CD1c-positive myeloid dendritic cell (primary cell): ENCODE data around the gene DLGAP4.
"Not testable (repeated sequence)": the region's sequence is repeated elsewhere in the genome, so short reads cannot be mapped to it uniquely, and the experiment has no call there.

Experiments used
- DNase-seq: peaks from one replicate; pipeline ENCODE4 v3.0.0-alpha.2; 2016; ENCODE audit errors: extremely low spot score

DLGAP4 gene

DNA sequence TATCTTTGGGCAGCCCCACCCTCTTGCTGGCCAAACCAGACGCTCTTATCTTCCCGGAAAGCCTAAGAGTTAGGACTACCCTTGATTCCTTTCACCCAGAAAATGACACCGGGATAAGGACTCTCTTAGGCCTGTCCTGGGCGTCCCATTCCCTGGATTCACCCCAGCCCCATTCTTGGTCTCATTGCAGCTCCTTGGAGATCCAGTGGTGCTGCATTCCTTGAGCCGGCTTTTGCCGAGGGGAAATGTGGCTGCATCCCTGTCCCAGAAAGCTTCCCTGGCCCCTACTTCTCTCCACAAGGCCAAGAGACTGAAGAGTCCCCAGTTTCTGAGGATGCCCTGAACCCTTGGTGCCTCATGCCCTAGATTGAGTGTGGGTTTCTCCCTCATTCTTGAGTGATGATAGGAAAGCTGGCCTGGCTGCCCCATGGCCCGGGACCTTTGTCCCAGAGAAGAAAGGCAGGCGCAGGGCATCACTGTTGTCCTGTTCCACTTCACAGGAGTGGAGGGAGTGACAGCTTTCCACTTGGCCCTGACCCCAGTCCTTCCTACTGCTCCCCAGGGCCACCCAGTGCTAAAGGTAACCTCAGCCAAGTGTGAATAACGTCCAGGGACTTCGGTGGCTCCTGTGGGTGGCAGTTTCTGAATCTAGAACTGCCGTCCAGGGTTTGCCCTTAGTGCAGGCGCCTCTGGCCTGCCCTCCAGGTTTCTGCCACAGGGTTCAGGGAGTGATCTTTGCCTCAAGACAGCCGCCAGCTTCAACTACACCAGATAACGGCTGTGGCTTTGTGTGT lies 192.4 kb downstream of the DLGAP4 start:
- no peak for DNase-seq

DNA sequence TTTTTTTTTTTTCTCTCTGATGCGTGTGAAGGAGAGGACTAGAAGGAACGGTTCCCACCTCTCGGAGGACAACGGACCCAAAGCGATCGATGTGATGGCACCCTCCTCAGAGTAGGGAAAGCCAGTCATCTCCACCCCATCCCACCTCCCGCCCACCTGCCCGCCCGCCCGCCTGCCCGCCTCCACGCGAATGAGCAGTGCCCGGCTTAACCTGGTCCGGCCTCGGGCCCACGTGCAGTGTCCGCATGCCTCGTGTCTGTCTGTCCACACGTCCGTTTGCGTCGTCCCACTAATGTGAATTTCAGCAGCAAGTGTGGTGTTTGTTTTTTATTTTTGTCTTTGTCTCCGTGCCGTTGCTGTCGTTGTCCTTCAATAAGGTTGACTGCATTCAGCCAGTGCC lies 193.1 kb downstream of the DLGAP4 start:
- no peak for DNase-seq

DNA sequence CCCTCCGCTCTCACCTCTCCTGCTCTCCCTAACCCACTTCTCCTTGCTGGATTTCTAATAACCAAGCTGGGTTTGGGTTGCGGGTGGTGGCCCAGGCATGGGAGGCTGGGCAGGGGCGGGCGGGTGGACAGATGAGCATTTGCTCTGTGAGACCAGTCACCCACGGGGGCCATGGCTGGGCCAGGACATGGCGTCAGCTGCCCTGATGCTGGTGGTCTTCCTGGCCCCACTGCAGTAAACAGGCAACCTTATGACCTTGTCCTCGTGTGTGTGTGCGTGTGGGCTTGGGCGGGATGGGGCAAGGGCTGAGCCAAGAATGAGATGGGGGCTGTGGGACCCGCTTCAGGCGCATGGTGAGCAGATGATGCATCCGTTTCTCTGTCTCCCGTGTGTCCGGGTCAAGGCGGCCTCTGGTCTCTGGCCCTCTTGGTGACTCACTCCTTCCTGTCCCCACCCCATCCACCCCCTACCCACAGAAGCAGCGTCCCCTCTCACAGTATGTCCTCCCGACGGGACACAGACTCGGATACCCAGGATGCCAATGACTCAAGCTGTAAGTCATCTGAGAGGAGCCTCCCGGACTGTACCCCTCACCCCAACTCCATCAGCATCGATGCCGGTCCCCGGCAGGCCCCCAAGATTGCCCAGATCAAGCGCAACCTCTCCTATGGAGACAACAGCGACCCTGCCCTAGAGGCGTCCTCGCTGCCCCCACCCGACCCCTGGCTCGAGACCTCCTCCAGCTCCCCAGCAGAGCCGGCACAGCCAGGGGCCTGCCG lies 193.8 kb downstream of the DLGAP4 start:
- DNase-seq: no peak

DNA sequence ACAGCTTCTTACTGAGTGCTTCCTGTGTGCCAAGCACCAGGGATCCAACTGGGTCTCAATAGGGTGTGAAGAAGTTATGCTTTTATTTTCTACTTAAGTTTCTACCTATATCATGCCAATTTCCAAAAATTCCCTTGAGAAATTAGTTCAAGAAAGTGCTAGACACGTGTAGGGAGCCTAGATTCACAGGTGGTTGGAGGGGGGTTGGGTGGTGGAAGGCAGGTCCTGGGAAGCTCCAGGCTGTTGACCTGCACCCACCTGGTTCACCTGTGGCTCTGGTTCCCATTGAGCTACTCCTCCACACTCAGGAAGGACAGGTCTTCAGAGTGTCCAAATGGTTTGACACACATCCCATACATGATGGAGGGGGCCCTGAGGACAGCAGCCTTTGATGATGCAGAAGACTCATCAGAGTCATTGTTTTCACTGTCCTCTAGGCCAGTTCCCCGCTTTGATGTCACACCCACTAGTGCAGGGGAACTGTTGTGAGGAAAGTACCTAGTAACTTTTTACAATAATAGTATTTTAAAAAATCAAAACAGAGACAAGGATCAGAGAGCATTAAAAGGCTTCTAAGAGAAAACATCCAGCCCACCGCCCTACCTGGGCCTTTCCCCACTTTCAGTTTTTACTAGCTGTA lies 195.3 kb downstream of the DLGAP4 start:
- no peak for DNase-seq

DNA sequence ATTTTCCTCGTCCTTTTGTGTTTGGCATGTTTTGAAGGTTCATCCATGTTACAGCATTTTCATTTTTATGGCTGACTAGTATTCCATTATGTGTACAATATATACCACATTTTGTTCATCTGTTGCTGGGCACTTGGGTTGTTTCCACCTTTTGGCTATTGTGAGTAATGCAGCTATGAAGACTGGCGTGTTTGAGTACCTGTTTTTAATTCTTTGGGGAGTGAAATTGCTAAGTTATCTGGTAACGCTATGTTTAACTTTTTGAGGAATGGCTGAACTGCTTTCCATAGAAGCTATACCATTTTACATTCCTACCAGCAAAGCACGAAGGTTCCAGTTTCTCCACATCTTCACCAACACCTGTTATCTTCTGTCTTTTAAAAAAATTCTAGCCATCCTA lies 198.2 kb downstream of the DLGAP4 start:
- no peak for DNase-seq

DNA sequence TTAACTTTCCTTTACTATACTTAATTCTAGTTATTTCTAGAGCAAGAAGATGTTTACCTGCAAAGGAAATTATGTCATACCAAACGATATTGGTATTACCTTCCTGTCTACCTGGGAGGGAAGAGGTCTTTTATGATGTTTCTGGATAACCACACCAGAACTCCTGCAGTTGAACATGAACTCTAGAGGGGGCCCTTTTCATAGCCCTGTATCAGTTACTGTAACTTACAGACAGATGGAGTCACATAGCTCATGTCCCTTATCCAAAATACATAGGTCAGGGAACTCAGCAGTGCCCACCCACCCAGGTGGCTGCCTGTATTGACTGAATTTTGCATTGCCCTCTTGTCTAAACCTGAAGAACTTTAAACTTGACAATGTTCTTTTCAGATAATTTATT lies 200.1 kb downstream of the DLGAP4 start:
- peak; percentile 12 for DNase-seq

DNA sequence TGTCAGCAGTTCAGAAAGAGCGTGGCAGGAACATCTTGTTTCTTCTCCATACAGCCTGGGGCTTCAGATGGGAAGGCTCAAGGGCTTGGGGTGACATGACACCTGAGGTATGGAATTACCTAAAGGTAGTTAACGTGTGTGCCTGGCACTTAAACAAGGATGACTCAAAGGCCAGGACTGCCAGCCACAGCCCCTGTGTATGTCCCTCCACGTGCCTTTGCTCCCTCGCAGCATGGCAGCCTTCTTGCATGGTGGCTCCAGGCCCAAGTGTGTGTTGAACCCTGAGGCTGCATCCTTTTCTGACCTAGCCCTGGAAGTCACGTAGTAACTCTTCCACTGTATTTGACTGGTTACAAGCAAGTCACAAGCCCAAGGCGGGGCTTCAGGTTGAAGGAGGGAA lies 201.6 kb downstream of the DLGAP4 start:
- DNase-seq: no peak

DNA sequence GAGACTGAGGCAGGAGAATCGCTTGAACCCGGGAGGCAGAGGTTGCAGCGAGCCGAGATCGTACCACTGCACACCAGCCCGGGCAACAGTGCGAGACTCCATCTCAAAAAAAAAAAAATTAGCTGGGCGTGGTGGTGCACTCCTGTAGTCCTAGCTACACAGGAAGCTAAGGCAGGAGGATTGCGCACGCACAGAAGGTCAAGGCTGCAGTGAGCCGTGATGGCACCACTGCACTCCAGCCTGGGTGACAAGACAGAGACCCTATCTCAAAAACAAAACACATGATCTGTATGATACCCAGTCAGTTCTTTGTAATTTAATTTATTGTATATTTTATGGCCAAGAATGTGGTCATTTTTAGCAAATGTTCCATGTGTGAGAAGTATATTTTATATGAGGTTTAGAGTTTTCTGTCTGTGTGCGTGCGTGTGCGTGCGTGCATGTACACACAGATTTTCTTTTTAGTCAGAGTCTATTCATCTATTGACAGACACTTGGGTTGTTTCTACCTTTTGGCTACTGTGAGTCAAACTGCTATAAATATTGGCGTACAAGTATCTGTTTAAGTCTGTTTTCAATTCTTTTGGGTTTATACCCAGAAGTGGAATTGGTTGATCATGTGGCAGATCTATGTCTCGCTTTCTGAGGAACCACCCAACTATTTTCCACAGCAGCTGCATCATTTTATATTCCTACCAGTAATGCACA lies 213.0 kb downstream of the DLGAP4 start:
- no peak for DNase-seq

DNA sequence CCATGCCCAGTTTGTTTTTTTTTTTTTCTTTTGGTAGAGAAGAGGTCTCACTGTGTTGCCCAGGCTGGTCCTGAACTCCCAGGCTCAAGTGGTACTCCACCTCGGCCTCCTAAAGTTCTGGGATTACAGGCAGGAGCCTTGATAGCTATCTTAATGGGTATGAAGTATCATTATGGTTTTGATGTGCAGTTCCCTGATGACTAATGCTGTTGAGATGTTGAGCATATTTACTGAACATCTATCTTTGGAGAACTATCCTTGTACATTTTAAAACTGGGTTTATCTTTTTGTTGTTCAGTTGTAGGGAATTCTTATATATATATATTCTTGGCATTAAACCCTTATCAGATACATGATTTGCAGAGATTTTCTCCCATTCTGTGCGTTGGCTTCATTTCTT lies 213.8 kb downstream of the DLGAP4 start:
- no peak for DNase-seq

DNA sequence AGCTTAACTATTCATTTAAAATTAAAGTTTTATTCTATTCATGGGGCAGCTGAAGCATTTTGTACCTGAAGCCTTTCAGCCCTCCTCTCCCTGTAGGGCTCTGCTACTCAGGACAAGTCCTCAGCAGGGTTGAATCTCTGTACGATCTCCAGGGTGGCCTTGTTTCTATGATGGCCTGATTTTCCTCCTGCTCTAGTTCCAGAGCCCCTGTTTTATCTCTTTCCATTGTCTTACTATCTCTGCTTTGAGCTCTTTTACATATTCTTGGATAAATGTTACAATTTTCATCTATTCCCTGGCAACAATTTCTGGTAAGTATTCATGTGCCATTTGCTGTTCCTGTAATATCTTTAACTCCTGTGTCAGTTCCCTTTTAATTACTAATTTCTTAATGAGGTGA lies 215.4 kb downstream of the DLGAP4 start:
- DNase-seq: no peak

DNA sequence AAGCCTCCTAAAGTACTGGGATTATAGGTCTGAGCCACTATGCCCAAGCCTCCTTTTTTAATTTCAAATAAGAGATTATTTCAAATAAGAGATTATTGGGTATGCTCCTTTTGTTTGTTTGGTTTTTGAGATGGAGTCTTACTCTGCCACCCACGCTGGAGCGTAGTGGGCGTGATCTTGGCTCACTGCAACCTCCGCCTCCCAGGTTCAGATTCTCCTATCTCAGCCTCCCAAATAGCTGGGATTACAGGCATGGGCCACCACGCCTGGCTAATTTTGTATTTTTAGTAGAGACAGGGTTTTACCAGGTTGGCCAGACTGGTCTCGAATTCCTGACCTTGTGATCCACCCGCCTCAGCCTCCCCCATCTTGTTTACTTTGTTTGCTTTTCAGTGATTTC lies 216.3 kb downstream of the DLGAP4 start:
- not testable (repeated sequence) for DNase-seq

DNA sequence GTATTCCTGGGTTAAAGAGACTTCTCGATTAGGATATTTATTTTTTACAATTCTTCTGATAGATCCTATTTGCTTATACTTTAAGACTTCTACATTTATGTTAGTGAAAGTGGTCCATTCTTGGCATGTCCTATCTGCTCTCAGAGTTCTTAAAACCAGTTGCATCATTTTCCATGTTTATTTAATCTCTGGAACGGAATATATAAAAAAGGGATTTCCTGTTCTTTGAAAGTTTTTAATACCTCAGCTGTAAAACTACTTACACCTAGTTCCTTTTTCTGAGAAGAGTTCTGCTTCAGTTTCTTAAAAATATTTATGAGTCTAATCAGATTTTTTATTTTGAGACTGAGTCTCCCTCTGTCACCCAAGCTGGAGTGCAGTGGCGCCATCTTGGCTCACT lies 217.2 kb downstream of the DLGAP4 start:
- DNase-seq: peak; percentile 19

DNA sequence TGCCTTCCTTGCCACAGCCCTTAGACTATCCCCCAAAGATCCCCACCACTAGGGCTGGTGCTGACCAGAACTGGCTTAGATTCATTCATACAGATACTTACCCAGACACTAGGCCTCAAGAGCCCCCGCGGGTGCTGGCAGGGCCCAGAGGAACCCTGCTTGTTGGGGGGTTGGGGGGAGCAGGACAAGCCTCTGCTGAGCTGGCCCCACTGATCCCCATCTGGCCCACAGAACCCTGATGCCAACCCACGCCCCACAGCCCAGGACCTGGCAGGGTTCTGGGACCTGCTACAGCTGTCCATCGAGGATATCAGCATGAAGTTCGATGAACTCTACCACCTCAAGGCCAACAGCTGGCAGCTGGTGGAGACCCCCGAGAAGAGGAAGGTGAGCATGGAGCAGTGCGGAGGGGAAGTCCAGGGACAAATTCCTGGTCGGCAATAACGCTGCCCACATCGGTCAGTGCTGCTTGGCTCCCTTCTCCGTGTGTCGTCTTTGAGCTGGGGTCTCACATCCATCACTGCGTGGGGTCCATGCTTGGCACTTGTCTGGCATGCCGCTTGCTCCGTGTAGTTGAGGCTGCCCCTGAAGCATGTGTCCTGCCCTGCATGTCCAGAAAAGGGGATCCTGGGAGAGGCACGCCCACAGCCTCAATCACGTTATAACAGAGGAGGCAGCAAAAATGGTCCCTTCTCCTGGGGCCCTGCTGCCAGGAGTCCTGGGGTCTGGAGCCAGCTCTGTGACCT lies 219.7 kb downstream of the DLGAP4 start:
- DNase-seq: no peak

DNA sequence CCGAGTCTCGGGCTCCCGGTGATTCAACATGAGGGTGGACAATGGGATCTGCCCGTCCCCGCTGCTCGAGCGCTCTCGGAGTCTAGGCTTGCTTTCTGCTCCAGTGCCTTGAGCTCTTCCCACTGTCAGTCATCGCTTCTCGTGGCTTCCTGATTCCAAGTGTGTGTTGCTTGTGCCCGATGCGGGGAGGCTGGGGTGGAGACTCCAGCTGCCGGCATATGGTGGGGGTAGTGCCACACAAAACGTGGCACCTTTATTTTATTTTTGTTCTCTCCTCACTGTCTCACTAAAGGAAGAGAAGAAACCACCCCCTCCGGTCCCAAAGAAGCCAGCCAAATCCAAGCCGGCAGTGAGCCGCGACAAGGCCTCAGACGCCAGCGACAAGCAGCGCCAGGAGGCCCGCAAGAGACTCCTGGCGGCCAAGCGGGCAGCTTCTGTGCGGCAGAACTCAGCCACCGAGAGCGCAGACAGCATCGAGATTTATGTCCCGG lies 220.4 kb downstream of the DLGAP4 start:
- DNase-seq: no peak

DNA sequence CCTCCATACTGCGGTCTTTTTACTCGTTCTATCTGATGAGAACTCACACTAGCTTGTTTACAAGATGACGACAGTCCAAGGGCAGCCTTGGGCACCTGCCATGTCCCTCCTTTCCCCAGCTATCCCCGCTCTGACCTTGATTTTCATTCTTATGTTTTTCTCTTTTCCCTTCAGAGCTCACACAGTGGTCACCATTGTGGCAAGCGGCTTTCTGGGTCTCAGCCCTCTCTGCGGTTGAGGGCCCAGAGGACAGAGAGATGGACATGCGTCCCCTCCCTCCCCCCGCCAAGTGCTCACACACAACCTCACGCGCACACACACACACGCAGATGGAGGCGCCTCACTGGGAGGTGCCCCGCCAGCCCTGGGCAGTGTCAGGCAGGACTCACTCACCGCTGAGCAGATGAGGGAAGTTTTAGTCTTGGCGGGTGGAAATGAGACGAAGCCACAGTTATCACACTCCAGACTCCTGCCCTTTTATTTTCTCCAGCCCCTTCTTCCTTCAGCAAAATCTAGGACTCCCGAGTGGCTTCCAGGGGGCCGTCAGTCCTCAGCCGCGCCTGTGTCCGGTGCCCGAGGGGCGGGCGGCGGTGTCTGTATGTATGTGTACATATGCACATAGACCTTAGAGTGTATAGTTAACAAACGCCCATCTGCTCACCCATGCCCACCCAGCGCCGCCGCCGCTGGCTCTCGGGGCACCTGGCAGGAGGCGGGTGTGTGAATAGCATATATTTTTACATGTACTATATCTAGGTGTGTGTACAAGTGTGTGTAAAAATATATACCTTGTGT lies 221.4 kb downstream of the DLGAP4 start:
- no peak for DNase-seq

DNA sequence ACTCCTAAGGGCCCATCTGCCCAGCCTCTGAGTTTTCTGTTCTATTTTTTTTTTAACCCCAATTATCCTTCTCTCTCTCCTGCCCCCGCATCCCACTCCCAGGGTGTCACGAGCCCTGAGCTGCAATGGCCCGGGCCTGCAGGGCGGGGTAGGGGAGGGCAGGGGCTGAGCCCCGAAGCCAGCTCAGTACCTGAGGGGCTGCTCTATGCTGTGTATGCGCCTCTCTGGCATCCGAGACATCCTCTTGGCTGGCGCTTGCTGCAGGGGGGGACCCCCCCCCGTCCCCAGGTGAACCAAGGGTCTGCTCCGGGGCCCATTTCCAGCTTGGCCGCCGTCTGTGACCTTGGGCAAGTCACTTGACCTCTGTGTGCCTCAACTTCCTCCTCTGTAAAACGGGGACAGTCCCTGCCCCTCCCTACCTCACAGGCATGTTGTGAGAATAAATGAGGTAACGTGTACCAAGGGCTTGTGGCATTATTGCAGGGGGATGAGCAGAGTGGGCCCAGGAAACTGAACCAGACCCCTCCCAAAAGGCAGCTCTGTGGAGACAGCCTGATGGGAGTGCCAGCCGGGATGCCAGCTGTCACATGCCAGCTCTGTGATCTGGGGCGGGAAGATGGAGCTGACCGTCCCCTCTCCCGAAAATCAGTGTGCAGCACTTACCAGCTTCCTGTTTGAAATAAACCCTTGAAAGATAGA lies 222.2 kb downstream of the DLGAP4 start:
- no peak for DNase-seq

DNA sequence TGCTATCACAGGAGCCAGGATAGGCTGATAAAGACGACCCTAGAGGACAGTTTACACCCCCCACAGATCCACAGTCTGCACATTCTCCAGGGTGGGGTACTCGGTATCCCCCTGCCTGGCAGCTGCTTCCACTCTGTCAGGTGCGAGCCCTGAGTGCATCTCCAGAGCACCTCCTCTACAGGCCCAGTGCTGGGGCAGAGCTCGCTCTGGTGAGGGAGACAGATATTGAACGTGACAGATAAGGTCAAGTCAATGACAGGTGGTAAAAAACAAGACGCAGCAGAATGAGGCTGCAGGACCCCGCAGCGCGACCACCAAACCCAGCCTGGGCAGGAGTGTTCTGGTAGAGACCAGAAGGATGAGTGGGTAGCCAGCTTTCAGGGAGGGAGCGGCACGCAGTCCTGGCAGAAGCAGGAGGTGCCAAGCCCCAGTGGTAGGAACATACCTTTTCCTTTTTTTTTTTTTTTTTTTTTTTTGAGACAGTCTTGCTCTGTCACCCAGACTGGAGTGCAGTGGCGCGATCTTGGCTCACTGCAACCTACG lies 222.8 kb downstream of the DLGAP4 start:
- DNase-seq: no peak

DNA sequence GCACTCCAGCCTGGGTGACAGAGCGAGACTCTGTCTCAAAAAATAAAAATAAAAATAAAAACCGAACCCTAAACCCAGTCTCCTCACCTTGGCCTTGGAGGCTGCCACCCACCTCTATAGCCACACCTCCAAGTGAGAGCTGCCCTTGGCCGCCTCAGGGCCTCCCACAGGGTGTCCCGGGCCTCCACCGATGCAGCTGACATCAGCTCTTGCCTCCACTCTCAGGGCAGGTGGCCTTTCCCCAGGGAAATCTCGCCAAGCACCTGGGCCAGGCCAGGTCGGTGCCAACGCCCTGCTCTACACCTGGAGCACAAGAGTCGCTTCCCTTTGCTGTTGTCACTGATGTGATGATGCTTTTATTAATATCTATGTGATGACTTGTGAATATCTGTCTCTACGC lies 226.2 kb downstream of the DLGAP4 start:
- no peak for DNase-seq

DNA sequence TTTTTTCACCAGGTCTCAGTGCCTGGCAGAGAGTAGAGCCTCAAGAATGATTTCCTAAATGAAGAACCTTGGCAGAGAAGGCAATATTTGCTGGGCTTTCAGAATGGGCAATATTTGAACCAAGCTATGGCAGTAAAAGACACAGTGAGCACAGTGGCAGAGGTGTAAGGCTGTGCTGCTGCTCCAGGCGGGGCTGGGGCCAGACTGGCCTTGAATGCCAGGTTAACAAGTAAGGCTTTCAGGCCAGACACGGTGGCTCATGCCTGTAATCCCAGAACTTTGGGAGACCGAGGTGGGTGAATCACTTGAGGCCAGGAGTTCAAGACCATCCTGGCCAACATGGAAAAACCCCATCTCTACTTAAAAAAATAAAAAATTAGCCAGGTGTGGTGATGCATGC lies 226.7 kb downstream of the DLGAP4 start:
- DNase-seq: no peak
